Stimulated activated CD8-positive, alpha-beta memory T cell treated with anti-CD3 and anti-CD28 coated beads, Interleukin-7, amount 100 ng/mL, for 4 hours (primary cell): ENCODE measurements around the gene PDE4D.

Experiments used
- DNase-seq, 2 donors: peaks; one replicate each; pipeline ENCODE4 v3.0.0-alpha.2; 2020; ENCODE audit warnings: low read depth in 2 of 2

Gene PDE4D

DNA sequence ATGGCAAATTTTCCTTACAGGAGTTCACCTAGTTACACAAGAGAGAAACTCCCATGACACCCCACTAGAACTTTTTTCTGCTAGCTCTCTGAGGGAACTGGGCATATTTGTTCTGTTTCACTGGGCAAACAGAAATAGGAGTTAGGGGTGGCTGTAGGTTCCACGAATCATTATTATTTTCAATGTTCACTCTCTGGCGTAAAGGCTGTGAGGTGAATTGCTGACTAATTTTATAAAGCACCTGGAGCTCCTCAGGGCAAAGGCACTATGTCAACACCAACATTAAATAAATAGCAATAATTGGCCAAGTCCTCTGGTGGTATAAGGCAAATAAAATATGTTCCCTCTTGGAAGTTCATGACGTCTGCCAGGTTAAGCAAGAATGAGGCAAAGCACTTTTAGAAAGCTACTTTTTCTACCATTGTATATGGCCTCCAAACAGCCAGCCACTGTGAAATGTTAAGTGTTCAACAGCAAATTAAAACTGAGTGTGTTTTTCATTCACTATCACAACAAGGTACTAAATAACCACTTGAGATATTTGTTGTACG is 344.6 kb downstream of the PDE4D start:
- DNase-seq: no peak

DNA sequence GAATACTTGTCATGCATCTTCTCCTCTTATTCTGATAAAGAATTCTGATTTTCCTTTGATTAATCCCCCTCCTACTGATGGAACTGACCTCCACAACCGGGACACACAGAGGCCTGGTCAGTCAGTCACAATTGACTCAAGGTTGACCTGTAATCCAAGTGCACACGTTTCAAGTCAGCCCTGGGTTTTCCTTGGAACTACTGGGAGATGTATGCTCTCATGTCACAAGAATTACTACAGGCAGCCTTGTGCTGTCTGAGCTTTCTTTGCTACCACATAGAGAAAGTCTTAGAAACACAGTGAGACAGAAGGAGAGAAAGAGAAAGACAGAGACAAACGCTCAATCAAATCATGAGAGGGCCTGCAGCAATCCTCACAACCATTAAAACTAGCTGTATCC is 345.8 kb downstream of the PDE4D start:
- DNase-seq: no peak

DNA sequence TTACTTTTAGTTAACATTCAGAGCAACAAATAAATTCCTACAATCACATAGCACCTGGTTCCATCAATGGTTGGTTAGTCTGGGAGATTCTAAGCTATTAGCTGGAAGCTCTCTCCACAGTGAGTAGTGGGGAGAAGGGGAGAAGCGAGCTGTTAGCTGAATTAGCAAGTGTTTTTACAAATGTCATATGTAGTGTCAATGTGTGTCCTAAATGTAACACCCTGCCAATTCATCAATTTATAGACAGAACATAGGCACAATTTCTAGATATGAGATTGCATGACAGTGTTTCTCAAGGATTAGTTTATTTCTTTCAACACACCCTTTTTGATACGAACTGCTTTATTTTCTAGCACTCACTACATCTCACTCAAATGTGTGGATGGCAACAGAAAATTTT is 349.0 kb downstream of the PDE4D start:
- DNase-seq: no peak

DNA sequence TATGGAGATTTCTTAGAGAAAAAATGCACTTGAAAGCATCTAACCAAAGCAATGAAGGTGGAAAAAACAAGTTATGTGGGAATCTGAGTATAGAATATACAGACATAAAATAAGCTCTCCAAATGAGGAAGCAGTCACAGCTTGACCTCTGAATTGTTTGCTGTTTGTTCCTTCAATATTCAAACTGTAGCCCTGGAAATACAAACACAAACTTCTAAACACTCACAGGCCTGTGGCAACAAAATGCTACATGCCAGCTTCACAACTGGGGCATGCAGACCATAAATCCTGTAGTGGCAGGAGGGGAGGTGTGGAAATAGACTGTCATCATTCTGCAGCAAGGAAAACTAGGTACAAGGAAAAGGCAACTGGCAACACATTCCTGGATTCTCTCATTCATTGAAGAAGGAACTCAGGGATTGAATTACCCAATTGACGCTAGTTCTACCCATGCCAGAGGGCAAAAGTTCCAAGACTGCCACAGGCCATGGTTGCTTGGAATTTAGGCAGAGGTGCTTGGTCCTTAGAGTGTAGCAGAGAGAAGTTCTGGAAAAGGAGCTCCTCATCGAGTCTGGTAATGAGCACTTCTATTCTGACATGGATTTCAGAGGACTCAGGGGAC is 349.6 kb downstream of the PDE4D start:
- DNase-seq: no peak

DNA sequence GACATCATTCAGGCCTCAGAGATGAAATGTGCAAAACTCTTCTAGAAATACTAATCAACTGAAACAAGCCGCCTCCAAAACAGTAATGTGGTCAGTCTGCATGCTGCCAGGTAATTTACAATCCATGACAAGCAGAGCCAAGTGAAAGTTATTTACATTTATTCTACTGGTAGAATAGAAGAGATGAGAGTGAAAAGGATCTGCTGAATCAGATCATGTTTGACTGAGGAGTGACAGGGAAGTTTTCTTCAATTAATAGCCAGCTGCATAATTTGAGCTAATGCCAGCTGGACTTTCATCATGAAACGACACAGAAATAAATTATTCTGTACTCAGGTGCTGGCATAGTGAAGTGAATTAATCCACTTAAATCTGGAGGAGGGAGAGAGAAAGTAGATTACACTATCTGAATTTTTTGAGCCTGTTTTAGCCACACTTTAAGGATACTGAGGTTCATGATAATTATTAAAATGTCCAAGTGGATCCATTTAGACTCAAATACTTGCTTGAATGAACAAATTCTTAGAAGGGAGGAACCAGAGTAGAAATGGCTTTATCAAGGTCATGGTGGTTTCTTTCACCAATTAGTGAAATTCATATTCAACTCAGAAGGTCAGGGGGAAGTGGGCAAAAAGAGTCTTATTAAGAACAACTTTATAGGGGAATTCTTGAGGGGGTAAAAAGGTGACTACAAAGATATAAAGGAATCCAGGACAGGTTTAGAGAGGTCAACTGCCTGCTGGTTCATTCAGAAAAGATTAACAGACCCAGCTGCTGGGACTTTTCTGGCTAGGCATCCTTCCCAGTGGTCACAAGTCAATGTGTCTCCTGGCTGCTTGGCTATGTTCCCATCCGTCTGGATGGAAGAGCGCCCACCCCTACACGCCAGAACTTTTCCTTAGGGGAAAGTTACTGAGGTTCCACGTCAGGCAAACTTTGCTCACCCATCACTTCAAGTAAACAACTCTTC is 350.4 kb downstream of the PDE4D start:
- no peak for DNase-seq

DNA sequence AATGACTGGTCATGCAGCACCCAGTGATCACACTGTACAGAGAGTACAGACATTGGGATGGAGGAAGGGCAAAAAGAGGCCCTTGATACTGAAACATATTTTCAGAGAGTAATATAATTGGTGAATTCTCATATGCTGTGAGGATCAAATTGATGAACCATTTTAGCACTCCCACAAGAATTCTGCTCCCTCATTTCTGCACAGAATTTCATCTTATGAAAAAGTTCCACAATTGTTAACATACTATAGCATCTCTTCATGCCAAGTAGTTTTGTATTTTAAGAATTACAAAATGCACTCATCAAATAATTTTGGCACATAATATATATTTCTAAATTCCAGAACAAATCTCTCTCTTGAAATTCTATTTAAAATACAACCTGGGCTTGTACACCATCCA is 351.2 kb downstream of the PDE4D start:
- no peak for DNase-seq

DNA sequence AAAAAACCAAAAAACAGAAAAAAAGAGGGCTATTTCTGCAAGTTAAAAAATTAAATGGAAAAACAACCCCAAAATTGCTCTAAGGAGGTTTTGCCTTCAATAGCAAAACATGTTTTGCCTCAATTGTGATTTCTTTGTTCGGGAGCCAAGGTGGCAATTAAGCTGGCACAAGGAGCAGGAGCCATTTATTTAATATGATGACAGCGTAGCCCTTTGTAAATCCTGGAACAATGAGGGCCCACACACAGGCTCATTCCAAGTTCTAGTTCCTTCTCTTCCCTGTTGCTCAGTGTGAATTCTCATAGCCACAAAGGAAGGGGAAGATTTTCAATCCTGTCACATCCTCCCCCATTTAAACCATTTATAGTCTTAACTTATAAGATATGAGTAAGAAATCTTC is 353.2 kb downstream of the PDE4D start:
- DNase-seq: no peak

DNA sequence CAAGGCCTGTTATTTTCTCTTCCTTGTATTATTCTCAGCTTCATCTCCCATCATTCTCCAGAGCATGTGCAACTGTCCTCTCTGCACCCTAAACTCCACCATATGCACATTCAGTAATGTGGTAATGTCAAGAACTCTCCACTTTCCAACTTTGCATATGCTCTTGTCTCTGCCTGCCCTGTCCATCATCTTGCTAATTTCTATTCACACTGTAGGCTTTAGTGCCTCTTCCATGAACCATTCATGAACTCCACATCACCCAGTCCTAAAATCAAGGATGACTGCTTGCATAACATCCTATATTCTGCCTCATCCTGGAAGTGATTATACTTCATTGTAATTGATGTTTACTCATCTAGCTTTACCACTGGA is 354.8 kb downstream of the PDE4D start:
- no peak for DNase-seq

DNA sequence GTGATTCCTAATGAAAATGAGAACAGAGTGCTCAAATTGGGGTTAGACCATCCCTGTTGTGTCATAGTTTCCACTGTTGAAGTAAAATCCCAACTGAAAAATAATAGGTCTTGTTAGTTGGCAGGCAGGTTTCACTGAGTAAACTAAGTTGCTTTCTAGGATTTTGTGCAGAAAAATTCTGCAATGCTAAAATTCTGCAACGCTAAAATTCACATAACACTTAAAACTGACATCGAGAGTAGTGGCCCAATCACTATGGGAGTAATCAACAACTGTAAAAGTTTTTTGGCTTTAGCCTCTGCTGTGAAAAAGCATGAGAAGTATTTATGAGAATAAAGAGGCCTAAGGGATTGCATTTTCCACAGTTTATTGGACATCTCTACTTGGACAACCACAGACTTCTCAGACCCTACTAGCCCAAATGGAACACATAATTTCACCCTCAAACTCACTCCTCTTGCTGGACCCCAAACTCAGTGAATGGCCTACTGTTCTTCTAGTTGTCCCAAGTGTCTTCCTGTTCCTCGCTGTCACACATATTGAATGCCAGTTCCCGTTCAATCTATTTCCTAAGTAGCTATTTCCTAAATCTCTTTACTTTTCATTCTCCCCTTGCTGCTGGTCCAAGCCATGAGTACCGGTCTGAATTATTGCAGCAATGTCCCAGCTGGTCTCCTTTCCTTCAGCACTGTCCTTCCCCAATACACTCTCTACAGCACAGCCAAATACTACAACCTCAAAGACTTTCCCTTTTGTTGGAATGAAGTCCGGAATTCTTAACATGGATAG is 355.4 kb downstream of the PDE4D start:
- DNase-seq: no peak

DNA sequence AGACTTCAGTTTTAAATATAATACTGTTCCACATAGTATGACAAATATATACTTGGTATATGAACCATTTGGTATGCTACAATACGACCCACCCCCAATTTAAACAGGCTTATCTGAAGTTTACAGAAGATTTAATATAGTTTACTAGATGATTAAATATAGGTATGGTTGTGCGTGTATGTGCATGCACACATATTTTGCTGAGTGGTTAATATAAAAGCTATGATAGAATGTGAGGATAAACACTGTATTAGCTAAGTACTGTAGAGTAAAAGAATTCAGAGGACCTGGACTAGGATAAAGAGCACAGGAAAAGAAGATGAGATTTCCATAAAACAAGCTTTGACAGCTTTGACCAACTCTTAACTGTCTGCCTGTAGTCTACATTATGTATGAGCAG is 356.7 kb downstream of the PDE4D start:
- DNase-seq: no peak

DNA sequence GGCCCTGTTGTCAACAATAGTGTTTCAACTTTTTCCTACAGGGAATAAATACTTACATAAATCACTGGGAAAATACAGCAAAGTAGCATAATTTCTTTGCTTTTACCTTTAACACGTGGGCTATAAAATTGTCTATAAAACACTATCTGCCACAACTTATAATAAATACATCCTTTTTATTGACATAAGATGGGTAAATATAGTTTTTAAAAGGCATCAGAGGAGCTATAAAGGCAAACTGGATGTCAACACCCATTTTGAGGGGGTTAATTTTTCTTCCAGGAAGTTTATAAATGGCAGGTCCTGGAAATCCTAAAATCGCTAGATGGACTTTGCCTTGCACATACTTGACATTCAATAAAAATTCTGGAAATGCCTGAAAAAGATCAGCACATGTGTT is 358.0 kb downstream of the PDE4D start:
- no peak for DNase-seq

DNA sequence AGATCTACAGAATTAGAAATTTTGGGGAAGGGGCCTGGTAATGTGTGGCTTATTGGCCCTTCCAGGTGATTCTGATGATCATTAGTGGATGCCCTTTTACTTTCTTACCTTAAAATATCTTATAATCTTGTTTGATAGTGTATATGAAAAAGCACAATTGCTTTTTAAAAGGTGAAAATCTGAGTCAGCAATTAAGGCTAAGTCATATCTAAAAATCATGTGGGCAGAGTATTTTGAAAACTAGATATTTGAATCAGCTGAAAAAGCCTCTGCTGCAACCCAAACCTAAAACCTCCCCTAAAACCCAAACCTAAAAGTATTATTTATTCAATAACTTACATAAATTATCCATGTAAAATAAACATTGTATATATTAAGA is 359.8 kb downstream of the PDE4D start:
- DNase-seq: no peak

DNA sequence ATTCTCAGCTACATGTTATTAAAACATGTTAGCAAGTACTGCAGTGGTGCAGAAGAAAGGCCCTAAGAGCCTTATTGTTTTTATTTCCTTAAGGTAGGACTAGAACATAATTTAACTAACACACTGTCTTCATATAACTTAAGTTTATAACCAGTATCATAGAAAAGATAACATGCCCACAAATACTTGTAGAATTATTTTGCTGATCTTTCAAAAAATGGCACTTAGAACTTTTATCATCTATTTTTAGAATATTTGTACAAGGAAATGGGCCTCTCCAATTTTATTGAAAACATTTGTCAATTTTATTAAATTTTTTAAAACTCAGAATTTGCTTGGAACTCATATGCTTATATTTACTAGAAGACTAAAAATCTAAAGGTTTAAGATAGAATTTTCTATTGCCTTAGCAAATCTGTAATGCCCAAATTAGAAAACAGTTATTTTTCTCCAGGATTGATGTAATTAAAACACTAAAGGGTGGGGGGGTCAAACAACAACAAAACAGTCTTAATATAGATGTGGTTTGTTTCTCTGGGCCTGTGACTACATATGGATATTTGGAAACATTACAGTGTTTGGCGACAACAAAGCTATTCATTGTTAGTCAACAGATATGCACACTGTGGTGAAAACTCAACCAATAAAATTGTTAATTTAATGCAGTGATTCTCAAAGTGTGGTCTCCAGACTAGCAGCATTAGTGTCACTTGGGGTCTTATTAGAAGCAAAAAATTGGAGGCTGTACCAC is 360.4 kb downstream of the PDE4D start:
- DNase-seq: no peak

DNA sequence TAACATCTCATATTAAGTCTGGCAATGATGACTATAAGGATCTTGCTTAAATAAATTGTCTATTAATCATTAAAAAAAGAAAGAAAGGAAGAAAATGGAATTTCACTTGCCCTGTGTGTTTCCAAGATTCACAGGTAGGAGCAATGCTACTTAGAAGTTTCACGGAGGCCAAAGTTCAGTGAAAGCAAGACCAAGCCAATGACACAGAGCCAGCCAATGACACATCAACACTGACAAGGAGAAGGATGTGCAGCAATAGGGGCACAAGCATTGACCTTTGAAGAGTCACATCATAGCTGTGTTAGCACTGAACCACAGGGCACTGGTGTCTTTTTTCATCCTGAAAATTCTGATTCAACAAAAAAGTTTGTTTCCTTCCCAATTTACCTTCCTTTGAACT is 364.3 kb downstream of the PDE4D start:
- DNase-seq: no peak

DNA sequence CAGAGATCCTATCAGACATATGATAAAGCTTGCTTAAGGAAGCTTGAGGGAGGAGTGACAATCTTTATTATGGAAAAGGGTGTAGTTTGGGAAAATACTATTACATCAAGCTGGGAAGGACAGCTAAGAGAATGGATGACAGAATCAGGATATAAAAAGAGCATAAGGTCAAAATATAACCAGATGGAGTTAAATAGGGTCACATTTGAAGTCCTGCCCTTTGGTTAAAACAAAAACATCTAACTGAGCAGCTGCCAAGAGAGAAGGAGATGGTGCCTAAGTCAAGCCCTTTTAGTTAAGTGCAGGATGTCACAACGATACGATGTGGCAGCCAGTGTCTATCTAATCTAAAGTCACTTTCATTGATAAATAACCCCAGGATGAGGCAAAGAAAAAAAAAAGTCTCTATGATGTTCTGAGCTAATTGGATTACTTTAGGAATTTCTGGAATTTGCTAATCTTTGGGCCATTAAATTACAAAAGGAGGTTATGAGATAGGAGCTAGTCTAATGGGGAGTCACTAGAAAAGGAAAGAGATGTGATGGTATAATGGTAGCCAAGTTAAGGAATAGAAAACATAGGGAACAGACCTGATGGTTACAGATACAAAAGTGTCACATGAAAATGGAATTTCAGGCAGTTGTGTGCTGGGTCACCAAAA is 365.2 kb downstream of the PDE4D start:
- DNase-seq: no peak

DNA sequence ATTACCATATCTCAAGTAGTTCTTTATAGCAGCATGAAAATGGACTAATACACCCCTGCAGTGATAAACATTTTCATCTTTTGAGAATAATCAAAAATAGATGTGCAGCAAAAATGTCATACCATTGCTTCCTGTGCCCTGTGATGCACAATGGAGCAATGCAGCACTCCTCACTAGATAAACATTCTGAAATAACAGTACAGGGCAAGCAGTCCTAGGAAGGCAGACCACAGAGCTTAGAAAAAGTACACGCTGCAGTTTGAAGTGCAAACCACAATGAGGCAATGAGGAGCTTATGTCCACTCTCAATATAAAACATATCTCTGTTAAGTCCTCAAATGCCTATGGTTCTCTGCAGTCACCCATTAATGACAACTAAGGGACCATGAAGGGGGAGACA is 367.6 kb downstream of the PDE4D start:
- no peak for DNase-seq

DNA sequence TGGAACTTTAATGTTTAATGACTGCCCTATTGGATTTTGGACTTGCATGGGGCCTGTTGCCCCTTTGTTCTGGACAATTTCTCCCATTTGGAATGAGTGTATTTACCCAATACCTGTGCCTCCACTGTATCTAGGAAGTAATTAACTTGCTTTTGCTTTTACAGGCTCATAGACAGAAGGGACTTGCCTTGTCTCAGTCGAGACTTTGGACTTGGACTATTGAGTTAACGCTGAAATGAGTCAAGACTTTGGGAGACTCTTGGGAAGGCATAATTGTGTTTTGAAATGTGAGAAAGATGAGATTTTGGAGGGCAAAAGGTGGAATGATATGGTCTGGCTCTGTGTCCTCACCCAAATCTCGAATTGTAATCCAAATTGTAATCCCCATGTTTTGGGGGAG is 368.2 kb downstream of the PDE4D start:
- DNase-seq: no peak

DNA sequence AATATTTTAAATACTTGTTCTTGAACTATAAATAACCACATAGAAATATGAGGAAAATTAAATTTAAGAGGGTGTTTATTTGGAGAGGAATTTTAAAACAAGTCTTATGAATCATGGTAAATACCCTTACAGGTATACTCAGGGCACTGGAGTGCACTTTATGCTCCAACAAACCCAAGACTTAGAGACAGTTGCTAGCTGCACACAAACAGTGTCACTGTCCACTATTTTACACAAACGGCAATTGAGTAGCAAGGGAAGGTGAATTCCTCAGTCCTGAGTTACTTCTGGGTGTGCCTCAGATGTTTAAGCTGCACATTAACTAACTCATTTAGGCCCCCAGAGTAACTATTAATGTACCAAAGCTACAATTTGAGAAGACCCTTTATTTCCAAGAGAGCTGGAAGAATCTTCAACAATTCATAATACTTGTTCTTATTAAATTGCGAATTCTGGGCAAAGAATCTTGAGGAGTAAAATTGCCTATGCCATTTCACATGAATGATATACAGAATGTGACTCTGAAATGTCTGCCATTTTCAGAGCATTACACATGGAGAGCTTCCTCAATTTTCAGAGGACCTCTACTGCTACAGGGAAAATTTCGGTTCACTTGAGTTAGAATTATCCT is 371.2 kb downstream of the PDE4D start:
- no peak for DNase-seq

DNA sequence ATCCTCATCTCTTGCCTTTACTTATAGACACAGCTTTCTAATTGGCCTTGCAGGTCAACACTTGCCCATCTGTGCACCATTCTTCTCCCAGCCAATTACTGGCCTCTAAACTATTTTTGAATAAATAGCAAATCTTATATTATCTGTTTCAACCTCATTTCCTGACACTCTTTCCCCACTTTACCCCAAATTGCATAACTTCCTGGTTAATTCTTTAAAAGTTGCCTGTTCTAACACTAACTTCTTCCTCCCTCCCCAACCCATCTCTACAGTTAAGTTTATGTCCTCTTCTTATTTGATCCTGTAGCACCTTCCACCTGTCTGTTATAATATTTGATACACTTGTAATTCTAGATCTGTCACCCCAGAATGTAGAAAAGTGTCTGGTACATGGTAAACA is 372.1 kb downstream of the PDE4D start:
- DNase-seq: no peak

DNA sequence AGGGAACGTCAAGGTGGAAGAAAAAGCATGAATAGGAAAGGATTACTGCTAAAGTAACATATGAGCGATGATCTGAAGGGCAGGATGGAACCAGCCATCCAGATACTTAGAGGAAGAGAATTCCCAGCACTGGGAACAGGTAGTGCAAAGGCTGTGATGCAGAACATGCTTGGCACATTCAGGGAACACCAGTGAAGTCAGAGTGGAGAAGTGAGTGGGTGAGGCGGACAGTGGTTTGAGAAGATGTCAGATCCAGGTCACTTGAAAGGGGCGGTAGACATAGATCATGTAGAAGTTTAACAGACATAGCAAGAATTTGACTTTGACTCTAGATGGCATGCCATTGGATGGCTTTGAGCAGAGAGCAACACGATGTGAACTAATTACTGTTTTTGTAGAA is 374.2 kb downstream of the PDE4D start:
- no peak for DNase-seq
